ENCODE data around the gene FCMR.

- TF ChIP-seq, protein P1, sequence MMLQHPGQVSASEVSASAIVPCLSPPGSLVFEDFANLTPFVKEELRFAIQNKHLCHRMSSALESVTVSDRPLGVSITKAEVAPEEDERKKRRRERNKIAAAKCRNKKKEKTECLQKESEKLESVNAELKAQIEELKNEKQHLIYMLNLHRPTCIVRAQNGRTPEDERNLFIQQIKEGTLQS (IDR thresholded peaks at IDR 0.05), result no peak
- TF ChIP-seq, protein P1 (CRISPR knock-in tag; conservative IDR thresholded peaks at IDR 0.05), result no peak
- TF ChIP-seq POLR2AphosphoS5 (IDR thresholded peaks at IDR 0.05; ENCODE audit: control insufficient read depth, insufficient read depth, low read depth, low read length) (no peak), CEBPB (tag; IDR thresholded peaks at IDR 0.05) (no peak), SMC3 (conservative IDR thresholded peaks at IDR 0.05; ENCODE audit: insufficient read depth, low read depth, low read length) (no peak), MEF2D (tag; conservative IDR thresholded peaks at IDR 0.05; ENCODE audit: low read depth) (no peak), REST (IDR thresholded peaks at IDR 0.05; ENCODE audit: borderline replicate concordance) (no peak), REST (CRISPR knock-in tag; IDR thresholded peaks at IDR 0.05; ENCODE audit: low read depth) (no peak), ID3 (CRISPR knock-in tag; IDR thresholded peaks at IDR 0.05) (no peak), ID3 (tag; IDR thresholded peaks at IDR 0.05) (no peak), YY1 (IDR thresholded peaks at IDR 0.05; ENCODE audit: borderline replicate concordance in 1 of 3, control insufficient read depth in 1 of 3, extremely low read depth in 1 of 3, insufficient read depth in 3 of 3, insufficient read length in 1 of 3, insufficient replicate concordance in 2 of 3, low read depth in 1 of 3, low read length in 2 of 3) (no peak), CTCF (IDR thresholded peaks at IDR 0.05 in 2 of 3, conservative IDR thresholded peaks at IDR 0.05 in 1 of 3; ENCODE audit: insufficient read depth in 2 of 3, low read depth in 1 of 3, low read length in 3 of 3) (no peak), ZNF282 (CRISPR knock-in tag; IDR thresholded peaks at IDR 0.05) (no peak), PHF20 (IDR thresholded peaks at IDR 0.05; ENCODE audit: partially characterized antibody) (no peak), CREB1 (IDR thresholded peaks at IDR 0.05) (no peak), CREB1 (CRISPR knock-in tag; IDR thresholded peaks at IDR 0.05) (no peak)
Observed at GRCh38 chr1:206895837-206896242, 25.9 kb downstream of the FCMR start.

Data from K562 (cell line).